T-helper 22 cell (primary cell): Measurements from ENCODE around the gene PTPRK.

Experiments
- DNase-seq: peaks from one replicate; pipeline ENCODE4 v3.0.0-alpha.2; 2020; ENCODE audit warnings: low read depth

PTPRK gene

DNA sequence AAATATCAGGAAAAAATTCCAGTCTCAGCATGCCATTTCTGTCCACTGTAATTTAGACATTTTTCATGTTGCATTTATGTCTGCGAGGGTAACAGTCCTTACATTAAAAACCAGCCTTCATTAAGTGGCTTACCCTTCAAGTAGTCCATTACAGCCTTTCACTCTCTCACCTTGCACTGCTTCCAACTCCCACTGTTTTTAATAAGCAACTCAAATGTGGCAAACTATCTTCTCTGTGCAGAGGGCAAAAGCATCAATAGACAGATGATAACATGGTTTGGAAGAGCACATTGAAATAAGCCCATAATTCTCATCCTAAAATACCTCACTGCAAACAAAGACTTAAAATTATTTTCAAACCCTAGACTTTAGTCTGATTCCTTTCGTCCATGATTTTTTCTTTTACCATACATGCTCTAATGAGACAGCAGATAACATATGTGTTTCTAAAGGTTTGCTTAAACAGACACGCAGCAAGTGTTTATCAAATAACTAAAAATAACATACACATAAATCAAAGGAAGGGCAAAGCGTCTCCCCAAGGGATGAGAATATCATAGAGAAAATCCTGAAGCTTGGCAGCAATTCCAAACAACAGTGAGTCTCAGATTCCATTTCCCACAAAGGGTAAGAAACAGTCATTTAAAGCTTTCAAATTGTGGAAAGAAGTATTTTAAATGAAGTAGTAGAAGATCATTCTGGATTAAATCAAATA is 130.4 kb downstream of the PTPRK start:
- no peak for DNase-seq

DNA sequence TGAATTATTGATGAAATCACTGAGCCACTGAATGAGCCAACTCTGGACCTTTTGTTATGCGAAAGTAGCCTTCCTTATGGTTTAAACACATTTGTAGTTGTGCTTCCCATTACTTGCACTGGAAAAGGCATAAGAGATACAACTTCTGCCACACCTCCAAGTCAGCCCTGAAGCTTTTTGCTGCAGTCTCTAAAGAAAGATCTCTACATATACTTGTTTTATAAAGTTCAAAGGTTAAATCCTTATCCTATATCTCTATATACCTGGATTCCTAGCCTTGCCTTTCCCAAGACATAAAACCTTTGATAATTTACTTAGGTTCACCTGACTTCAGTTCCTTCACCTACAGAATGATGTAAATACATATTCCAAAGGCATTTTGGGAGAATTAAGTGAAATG is 132.0 kb downstream of the PTPRK start:
- DNase-seq: no peak

DNA sequence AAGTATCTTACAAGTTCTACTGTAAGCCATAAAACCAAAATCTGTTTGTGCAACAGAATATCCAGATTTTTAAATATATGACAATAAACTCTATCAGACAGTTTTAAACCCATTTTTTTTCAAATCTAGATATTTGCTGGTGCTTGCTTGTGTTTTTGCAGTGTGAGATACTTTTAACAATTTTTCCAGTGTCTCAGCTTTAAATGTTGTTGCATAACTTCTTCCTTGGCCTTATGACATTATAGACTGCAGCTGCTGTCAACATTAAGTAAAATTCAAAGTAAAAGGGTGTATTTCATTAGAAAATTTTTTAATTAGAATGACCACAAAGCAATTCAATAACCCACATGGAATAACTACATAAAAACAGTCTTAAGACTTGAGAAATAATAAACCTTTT is 139.5 kb downstream of the PTPRK start:
- DNase-seq: no peak

DNA sequence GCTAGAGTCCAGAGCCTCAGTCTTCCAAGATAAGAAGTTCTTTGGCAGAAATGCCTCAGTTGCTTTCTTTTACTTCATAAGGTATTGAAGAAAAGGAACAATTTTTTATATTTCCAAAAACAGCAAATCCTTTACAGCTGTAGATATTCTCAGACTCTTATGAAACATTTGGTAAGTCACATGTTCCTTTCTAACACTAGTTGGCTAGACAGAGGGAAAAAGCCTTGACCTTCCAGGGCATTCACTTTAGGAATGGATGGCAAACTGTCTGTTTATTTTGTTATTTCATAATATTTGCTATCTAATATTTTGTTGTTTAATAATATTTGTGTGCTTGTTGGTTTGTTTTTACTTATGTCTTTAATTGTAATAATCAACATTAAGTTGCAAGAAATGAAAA is 140.8 kb downstream of the PTPRK start:
- DNase-seq: no peak

DNA sequence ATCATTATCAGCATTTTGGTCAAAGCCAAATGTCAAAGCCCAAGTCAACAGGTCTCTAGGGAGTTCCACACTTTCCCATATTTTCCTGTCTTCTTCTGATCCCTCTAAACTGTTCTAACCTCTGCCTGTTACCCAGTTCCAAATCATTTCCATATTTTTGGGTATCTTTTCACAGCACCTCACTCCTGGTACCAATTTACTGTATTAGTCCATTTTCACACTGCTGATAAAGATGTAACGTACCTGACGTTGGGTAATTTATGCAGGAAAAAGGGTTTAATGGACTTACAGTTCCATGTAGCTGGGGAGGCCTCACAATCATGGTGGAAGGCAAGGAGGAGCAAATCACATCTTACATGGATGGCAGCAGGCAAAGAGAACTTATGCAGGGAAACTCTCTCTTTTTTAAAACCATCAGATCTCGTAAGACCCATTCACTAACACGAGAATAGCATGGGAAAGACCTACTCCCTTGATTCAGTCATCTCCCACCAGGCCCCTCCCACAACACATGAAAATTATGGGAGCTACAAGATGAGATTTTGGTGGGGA is 143.4 kb downstream of the PTPRK start:
- DNase-seq: no peak

DNA sequence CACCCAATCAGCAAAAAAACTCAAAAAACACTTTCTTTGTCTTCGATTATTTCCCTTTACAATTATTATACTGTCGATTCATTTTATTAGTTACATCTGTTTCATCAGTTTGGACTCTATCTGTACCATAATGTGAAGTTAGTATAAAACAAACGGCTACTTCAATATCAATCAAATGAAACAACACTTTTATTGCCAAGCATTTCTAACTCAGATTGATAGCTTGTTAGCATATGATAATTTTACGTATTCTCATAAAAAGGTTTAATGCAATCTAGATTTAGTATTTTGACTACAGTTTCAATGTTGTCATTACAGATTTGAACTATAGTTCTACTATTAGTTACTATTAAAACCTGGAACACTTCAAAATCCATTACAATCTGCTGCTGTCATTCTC is 149.3 kb downstream of the PTPRK start:
- DNase-seq: no peak

DNA sequence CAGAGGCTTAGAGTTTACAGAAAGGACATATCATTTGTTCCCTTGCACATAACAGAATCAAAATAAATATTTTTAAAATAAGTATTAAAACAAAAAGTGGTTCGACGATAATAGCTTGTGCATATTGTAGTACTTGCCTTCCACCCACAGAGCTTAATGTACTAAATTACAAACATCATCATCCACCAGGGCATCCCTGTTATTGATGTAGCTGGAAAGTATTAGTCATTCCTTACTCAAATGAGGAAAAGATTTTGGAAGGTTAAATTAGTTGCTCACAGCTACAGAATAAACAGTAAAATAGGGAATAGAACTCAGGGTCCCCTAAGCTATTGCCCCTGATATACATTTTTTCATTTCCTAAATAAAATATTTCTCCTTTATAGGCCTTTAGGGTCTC is 150.3 kb downstream of the PTPRK start:
- no peak for DNase-seq

DNA sequence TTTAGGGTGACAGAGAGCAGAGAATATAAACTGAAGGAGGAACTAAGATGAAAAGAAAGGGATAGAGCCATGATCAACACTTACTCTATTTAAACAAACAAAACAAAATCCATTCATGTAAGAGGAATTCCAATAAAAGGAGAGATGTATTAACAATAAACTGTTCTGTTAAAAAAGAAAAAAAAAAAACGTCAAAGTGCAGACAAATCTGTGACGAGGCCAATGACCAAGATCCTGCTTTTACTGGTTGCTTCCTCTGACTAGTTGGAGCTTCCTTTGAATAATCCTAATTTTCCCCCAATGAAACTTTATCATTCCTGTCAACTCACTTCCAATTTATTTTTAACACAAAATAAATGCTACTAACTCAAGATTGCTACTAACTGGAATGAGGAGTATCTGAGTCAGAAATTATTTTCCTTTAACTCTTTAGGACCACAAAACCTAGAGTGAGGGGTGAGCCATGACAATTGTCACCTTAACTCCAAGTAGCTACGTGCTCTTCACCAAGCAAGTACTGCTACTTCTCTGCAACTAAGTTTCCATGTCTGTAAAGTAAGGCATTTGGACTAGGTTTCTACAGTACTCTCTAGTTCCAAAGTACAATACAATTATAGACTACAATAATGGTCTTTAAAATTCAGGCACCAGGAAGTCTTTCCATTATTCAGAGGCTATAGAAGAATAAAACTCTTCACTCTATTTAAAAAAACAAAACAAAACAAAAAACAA is 152.0 kb downstream of the PTPRK start:
- no peak for DNase-seq

DNA sequence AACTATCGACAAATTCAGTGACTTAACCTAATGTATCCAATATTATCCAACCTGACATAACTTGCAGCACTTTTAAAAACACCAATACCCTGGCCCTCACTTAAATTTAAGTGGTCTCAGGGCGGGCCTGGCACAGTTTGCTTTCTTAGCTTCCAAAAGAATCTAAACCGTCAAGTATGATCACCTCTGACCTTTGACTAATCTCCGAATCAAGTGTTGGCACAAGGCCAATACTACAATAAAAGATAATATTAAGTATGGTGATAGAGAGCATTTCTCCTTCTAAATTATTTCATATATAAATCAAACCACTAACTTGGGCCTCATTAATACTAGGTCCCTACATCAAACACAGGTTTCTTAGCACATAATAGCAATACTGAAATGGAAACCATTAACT is 153.0 kb downstream of the PTPRK start:
- DNase-seq: no peak

DNA sequence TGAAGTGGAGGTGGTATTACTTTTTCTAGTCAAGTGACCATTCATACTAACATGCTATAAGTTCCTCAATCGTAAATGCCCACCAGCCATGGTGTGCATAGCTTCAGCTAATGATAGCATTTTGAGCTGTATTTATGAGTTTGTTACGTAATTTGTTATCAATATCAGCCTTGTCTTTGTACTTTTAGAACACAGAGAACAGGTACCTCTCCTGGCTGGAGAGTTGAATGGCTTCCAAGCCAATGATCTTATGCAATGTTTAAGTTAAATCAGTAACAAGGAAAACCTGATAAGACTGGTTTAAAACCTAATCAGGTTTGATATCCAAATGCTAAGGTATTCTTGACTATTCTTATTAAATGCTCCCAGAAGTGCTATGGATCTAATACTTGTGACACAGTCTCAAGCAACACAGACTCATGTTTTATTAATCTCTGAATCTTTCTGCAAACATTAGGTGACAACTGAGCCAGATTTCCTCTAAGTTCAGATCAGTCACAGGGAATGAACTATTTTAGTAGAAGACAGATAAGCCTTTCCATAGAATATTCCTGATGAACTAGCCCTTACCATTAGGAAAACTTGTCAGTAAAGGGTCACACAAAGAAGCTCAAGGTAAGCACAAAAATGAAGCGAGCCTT is 154.8 kb downstream of the PTPRK start:
- DNase-seq: no peak

DNA sequence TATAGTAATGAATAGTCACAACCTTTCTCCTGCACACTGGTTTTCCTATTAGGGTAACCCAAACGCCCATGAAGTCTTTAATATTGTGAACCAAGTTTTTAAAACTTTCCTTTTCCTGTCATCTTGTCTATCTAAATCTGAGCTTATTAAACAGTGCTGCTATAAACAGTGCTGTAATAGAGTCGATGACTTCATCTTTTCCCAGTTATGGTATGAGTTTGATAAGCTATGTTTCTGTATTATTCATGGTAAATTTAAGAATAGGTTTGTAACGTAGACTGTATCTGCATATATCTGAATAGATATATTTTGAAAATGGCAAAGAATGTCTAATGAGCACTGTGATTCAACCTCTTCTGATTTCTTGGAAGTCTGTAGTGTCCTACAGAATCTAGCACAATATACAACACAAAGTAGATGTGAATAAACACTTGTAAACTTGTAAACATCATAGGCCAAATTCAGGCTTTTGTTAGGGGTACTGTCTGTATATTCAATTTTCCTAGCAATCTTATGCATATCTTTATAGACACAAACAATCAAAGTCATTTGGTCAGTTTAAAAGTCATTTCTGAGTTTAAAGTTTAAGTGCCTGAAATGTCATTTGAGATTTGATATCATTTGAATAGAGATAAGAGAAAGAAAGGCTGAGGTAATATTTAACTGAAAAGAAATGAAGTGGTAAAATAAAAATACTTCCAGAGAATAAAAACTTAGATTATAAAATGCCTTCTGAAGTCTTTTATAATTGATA is 155.5 kb downstream of the PTPRK start:
- no peak for DNase-seq

DNA sequence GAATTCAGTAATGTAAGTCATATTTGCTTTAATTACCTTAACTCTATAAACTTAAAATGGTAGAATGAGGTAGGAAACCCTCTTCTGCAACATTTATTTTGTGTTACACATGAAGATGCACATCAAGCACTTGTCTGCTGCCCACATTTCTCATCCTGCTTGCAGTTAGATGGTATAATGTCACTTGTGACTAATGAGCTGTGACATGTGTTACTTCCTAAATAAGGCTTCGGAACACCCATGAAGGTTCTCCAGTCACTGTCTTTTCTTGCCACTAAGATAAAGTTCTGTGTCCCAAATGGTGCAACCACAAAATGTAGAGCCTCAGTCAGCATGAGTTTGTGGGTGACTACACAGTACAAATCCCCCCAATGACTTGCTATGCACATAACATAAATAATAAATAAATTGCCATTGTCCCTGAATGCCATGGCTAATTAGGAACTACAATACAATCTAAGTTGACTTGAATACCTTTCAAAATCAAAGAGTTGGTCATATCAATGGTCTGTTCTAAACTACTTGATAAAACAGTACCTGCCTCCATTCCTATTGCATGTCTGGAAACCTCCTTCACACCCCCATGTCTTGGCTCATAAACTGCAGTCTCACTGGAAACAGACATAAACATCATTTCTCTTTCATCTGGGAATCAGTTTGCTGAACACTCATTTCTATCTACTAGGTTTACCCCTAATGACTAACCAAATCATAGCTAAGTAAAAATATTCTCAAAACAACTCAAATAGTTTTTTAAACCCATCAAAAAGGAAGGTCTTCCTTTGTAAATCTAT is 157.2 kb downstream of the PTPRK start:
- no peak for DNase-seq

DNA sequence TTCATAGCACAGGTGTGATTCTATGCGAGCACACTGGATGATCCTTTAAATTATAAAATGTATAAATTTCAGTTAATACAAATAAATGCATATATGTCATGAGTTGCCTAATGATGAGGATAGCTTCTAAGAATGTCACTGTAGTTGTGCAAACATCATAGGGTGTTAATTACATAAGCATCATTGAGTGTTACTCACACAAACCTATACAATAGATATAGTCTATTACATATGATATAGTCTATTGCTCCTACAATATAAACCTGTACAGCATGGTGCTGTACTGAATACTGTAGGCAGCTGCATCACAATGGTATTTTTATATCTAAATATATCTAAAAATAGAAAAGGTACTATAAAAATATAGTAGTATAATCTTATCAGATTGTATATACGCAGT is 159.0 kb downstream of the PTPRK start:
- no peak for DNase-seq

DNA sequence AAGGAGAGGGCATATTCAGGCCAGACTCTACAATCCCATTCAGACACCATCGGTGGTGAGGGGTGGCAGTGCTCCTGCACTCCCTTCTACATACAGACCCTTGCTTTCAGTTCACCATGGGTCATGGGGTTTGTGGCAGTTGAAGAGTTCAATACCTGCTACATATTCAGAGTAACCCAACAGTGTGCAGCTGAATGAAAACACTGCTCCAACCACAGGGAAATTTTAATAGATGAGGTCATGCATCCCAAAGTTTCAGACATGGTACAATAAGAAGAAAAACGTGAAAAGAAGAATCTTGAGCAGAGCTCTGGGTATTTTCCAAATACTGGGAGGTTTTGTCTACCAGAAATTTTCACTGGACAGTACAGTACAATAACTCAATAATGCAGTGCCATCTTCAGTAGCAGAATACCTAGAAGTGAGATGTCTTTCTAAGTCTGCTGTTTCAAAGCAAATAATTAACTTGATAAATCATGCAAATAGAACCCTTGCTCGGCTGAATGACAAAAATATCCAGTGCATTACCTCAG is 162.1 kb downstream of the PTPRK start:
- DNase-seq: no peak

DNA sequence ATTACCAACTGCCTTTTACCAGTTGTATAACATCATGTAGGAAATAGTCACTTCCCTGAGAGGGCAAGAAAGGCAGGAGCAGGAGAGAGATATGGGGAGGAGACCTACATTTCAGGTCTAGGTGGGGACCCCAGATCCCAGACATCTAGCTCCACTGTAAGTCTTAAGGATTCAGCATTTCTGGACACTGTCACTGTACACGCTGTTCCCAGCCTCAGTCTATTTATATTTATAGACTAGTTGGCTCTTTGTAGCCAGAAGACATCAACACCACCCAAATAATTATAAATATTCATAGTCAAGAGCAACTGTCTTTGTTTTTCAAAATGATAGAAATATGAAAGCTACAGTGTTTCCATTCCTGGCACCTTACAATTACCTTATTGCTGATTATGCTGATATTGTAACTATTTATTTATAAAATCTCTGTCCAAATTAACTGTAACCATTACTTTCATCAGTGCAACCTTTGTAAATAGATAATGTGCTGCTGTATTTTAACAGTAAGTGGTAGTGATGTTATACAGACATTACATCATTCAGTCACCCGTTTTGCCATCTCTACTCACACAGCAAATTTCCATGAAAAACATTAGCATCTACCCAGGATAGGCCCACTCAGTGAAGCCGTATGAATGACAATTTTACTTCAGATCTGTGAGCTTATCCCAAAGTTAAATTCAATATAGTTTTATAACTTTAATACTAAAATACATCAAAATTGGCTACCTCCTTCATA is 162.8 kb downstream of the PTPRK start:
- no peak for DNase-seq

DNA sequence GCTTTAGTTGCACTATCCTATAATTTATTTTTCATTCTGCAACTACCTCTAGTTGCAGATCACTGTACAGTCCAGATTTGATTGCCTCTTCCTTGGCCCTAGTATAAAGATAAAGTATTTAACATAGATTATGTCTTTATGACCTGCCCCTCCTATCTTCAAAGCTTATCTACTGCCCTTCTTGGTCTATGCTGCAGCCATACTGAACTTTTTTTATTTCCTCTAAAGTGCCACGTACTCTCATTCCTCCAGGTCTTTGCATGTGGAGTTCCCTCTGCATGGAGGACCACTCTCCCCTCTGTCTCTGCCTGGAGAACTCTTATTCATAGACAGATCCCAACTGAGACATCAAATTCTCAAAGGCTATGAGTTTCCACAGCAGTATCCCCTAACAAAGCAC is 168.0 kb downstream of the PTPRK start:
- DNase-seq: no peak

DNA sequence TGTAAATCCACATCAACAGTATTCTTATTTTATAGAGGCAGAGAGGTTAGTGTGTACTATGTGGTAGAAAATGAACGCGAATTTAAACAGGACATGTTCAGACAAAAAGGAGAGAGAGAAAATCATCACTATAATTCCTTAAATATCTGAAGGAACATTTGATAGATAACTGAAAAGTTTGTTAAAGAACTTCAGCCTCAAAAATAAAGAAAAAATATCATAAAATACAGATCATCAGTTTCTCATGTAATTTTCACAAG is 169.2 kb downstream of the PTPRK start:
- no peak for DNase-seq

DNA sequence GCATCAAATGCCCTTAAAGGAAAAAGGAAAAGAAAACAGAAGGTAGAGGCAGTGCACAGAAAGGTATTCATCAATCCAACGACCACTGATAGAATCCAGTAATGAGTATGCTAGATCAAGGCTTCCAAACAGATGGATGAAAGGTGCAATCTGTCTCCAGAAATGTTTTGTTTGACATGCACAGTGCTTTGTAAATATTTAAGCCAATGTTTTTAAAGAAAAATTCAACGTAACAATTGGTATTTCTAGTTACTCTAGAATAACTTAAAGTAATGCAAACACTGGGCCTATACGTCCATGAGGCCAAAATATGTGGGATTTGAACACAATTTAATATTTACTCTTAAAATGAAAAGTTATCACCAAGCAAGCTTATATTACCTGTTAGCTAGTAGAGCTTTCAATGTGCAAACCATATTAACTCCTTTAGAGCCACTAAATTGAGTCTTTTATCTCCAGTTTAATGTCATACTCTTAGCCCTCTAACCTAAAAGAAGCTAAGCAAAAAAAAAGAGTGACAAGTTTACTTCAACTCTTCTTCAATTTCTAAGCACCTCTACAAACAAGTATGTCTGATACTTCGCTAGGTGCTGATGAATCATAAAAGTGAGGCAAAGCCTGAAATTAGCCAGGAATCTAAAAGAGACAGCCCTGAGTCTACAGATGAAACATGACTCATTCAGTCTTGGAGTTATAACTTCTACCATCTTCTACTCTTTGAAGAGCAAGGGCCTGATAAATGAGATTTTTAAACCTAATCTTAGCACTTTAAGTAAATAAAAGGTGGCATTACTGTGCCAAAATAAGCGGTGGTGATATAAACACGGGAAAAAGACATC is 169.8 kb downstream of the PTPRK start:
- no peak for DNase-seq

DNA sequence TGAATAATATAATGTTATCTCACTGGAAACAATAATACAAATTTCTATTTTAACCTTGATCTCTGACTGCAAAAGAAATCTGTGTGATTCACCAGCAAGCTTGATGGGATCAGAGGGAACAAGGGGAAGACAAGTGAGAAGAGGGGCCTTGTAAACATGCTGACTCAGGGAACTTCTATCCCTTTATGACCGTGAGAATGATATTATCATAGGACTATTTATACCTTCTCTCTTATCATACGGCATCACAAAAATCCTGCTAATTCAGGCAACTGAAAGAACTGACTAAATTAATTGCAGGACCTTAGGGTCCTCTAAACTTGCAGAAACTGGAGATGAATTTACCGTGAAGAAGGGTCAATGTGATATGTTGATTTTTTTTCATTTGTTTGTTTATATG is 173.3 kb downstream of the PTPRK start:
- DNase-seq: no peak

DNA sequence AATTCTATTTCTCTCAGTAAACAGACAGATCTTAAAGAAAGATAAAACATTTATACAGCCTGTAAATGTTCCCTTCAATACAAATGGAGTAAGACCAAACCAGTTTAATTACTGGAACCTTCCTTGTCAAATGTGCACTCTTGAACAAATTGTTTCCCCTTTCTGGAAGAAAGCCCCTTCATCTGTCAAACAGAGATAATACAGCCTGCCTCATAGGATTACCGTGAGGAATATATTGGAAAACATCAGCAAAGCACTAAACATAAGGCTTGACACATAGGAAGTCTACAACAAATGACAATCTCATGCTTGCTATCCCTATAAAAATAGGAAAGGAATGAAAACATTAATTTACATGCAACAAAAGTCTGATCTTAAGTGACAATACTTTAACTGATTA is 173.8 kb downstream of the PTPRK start:
- DNase-seq: no peak
